PC-3 (cell line): ENCODE results near the gene CD300LG.

Experiments used
- CTCF ChIP-seq: fragments of 300-600 bp; sonication (generic); conservative IDR thresholded peaks from 2 replicates; pipeline ENCODE4 v1.5.1; 2017; ENCODE audit warnings: antibody characterized with exemption, low read depth, mild to moderate bottlenecking, low read length
- EZH2 ChIP-seq: fragments of 300-600 bp; sonication (generic); IDR thresholded peaks from one replicate; pipeline ENCODE4 v1.6.1; 2017; ENCODE audit warnings: antibody characterized with exemption, mild to moderate bottlenecking, low read length; ENCODE audit not compliant: unreplicated experiment
- EZH2phosphoT487 ChIP-seq: fragments of 300-600 bp; sonication (generic); IDR thresholded peaks from 2 replicates; pipeline ENCODE4 v1.6.1; 2018; ENCODE audit warnings: mild to moderate bottlenecking, antibody characterized with exemption, low read length, borderline replicate concordance

- TF ChIP-seq EZH2phosphoT487 (no peak), CTCF (no peak), EZH2 (no peak)
Observed at GRCh38 chr17:43812396-43813265, 34.3 kb upstream of the CD300LG start.
